ENCODE measurements around the gene DTYMK.

DNA sequence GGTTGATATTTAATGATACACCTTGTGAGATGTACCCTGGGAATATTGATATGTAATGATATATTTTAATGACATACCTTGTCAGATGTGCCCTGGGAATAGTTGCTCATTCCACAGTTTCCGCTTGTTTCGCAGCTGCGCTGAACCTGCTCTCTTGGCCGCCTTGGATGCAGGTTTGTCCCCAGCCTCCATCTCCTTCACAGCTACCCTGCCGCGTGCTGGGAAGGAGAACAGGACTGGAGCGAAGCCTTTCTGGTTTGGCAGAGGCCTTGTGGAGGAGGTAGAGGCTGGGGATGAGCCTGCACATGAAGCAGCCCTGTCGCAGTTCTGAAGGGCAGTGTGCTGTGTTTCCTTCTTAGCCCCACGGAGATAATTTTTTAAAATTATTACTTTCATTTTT is 34.5 kb downstream of the DTYMK start:
- TF ChIP-seq, protein P1, sequence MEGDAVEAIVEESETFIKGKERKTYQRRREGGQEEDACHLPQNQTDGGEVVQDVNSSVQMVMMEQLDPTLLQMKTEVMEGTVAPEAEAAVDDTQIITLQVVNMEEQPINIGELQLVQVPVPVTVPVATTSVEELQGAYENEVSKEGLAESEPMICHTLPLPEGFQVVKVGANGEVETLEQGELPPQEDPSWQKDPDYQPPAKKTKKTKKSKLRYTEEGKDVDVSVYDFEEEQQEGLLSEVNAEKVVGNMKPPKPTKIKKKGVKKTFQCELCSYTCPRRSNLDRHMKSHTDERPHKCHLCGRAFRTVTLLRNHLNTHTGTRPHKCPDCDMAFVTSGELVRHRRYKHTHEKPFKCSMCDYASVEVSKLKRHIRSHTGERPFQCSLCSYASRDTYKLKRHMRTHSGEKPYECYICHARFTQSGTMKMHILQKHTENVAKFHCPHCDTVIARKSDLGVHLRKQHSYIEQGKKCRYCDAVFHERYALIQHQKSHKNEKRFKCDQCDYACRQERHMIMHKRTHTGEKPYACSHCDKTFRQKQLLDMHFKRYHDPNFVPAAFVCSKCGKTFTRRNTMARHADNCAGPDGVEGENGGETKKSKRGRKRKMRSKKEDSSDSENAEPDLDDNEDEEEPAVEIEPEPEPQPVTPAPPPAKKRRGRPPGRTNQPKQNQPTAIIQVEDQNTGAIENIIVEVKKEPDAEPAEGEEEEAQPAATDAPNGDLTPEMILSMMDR (IDR thresholded peaks at IDR 0.05; ENCODE audit: low read depth, low read length) = no peak
- TF ChIP-seq, protein P2, sequence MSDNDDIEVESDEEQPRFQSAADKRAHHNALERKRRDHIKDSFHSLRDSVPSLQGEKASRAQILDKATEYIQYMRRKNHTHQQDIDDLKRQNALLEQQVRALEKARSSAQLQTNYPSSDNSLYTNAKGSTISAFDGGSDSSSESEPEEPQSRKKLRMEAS (IDR thresholded peaks at IDR 0.05; ENCODE audit: low read depth, low read length) = no peak
- TF ChIP-seq POLR2A (IDR thresholded peaks at IDR 0.05; ENCODE audit: extremely low read depth, insufficient read length) = no peak

Data from NB4 (cell line).